GM12801 (cell line): ENCODE results near the gene WDR76.

ENCODE experiments used
- TF ChIP-seq, protein P1 (sequence below): IDR thresholded peaks from one replicate; pipeline ENCODE4 v1.5.1; 2011; ENCODE audit warnings: control low read depth; ENCODE audit not compliant: insufficient read length; ENCODE audit errors: extremely low read depth

Gene WDR76

DNA sequence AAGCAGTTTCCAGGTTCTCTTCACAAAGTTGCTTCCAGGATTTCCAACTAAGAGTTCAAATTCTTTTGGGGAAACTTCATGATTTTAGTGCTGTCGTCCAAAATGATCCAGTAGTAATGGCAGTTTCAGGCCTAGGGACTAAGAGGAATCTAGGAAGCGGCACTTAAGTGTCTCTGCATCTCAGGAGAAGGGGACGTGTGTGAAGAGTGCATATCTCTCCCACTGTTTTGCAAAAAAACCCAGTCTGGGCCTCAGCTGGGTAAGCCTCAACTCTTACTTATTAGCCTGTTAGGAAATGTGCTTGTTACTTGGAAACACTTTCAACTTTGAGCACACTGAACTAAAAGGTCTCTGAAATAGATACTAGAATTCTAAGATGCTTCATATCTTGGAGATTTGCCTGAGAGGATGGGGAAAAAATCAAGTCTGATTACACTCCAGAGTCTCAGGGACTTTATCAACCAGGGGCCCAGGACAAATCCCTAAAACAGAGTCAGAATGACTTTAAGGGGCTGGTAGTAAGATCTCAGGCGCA, 81.8 kb downstream of the WDR76 start:
- TF ChIP-seq, protein P1, sequence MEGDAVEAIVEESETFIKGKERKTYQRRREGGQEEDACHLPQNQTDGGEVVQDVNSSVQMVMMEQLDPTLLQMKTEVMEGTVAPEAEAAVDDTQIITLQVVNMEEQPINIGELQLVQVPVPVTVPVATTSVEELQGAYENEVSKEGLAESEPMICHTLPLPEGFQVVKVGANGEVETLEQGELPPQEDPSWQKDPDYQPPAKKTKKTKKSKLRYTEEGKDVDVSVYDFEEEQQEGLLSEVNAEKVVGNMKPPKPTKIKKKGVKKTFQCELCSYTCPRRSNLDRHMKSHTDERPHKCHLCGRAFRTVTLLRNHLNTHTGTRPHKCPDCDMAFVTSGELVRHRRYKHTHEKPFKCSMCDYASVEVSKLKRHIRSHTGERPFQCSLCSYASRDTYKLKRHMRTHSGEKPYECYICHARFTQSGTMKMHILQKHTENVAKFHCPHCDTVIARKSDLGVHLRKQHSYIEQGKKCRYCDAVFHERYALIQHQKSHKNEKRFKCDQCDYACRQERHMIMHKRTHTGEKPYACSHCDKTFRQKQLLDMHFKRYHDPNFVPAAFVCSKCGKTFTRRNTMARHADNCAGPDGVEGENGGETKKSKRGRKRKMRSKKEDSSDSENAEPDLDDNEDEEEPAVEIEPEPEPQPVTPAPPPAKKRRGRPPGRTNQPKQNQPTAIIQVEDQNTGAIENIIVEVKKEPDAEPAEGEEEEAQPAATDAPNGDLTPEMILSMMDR = no peak

GRCh38 chr15:43911235-43911781, 84.5 kb downstream of the WDR76 start:
- TF ChIP-seq, protein P1 = no peak

- TF ChIP-seq, protein P1 = no peak
These were observed 85.4 kb downstream of the WDR76 start for GRCh38 chr15:43912208-43912607.

- TF ChIP-seq, protein P1 = no peak
These were observed 86.4 kb downstream of the WDR76 start for GRCh38 chr15:43913026-43913780.

DNA sequence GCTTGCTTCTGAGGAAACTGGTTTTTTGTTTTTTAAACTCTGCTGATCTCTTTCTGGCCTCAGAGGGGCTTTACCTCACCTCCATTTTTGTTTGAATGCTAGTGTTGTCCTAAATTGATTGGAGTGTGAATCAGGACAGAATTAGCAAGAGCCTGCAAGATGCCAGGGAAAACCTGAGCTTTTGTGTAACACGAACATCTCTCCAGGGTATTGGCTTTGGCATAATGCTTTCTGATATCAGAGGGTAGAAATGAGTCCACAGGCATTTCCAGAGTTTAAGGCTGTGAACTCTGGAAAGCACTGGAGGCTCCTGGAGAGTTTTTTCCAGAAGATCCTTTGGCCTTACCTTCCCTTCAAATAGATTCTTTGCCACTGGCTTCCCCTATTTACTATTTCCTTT, 87.1 kb downstream of the WDR76 start:
- TF ChIP-seq, protein P1 = no peak

DNA sequence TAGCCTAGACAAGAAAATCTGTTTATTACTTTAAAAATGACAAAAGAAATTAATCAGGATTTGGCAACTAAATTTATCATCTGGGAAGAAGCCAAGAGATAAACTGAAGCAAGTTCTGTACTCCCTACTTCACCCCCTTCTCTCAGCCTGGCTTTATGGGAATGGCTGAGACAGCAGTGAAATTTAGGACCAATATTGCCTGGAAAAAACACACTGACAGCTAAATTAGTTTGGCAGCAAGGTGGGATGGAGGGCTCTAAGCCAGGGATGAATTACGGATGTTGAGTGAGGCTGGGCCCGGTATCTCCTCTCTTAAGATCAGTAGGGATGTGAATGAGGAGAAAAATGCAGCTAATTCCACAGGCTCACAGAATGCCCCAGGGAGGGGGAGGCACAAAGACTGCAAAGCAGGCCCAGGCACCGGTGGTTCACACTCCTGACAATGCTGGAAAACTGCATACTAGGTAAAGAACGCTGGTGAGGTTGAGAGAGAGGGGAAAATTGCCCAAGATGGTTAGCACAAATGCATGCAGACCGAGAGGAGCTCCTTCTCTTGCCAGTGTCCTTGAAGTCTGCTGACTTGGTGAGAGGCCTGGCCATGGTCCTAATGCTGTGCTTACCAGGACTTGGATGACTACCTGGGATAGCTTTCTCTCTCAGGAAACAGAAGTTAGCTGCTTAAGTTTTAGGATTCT, 89.0 kb downstream of the WDR76 start:
- TF ChIP-seq, protein P1 = no peak

GRCh38 chr15:43916326-43916660, 89.5 kb downstream of the WDR76 start:
- TF ChIP-seq, protein P1 = no peak
